Measurements from ENCODE around the gene XRCC5.

XRCC5 gene

GRCh38 chr2:216159144-216159543 is 50.0 kb downstream of the XRCC5 start:
- DNase-seq (ENCODE audit: low spot score) = no peak

GRCh38 chr2:216159646-216160045 is 50.5 kb downstream of the XRCC5 start:
- DNase-seq (ENCODE audit: low spot score) = no peak

- DNase-seq (ENCODE audit: low spot score) = no peak
Observed at GRCh38 chr2:216160786-216161185, 51.6 kb downstream of the XRCC5 start.

GRCh38 chr2:216161967-216162366 is 52.8 kb downstream of the XRCC5 start:
- DNase-seq (ENCODE audit: low spot score) = no peak

GRCh38 chr2:216163518-216163917 is 54.4 kb downstream of the XRCC5 start:
- no peak for DNase-seq (ENCODE audit: low spot score)

GRCh38 chr2:216164087-216164486 is 54.9 kb downstream of the XRCC5 start:
- DNase-seq (ENCODE audit: low spot score) = no peak

- no peak for DNase-seq (ENCODE audit: low spot score)
Observed at GRCh38 chr2:216164576-216164975, 55.4 kb downstream of the XRCC5 start.

GRCh38 chr2:216165711-216166110 is 56.6 kb downstream of the XRCC5 start:
- no peak for DNase-seq (ENCODE audit: low spot score)

- no peak for DNase-seq (ENCODE audit: low spot score)
Observed at GRCh38 chr2:216169087-216169486, 59.9 kb downstream of the XRCC5 start.

GRCh38 chr2:216170076-216170763 is 61.1 kb downstream of the XRCC5 start:
- no peak for DNase-seq (ENCODE audit: low spot score)

- DNase-seq (ENCODE audit: low spot score) = no peak
Observed at GRCh38 chr2:216171011-216171410, 61.9 kb downstream of the XRCC5 start.

GRCh38 chr2:216172493-216172892 is 63.3 kb downstream of the XRCC5 start:
- no peak for DNase-seq (ENCODE audit: low spot score)

GRCh38 chr2:216179015-216179414 is 69.9 kb downstream of the XRCC5 start:
- no peak for DNase-seq (ENCODE audit: low spot score)

- no peak for DNase-seq (ENCODE audit: low spot score)
Observed at GRCh38 chr2:216181351-216181750, 72.2 kb downstream of the XRCC5 start.

- no peak for DNase-seq (ENCODE audit: low spot score)
Observed at GRCh38 chr2:216181953-216182461, 72.9 kb downstream of the XRCC5 start.

GRCh38 chr2:216183462-216183861 is 74.3 kb downstream of the XRCC5 start:
- no peak for DNase-seq (ENCODE audit: low spot score)

GRCh38 chr2:216188559-216188850 is 79.4 kb downstream of the XRCC5 start:
- DNase-seq (ENCODE audit: low spot score) = no peak

- no peak for DNase-seq (ENCODE audit: low spot score)
Observed at GRCh38 chr2:216188956-216189355, 79.8 kb downstream of the XRCC5 start.

- DNase-seq (ENCODE audit: low spot score) = no peak
Observed at GRCh38 chr2:216189410-216189809, 80.3 kb downstream of the XRCC5 start.

- no peak for DNase-seq (ENCODE audit: low spot score)
Observed at GRCh38 chr2:216192181-216192580, 83.0 kb downstream of the XRCC5 start.

GRCh38 chr2:216192931-216193330 is 83.8 kb downstream of the XRCC5 start:
- DNase-seq (ENCODE audit: low spot score) = no peak

GRCh38 chr2:216194013-216194412 is 84.9 kb downstream of the XRCC5 start:
- DNase-seq (ENCODE audit: low spot score) = no peak

- no peak for DNase-seq (ENCODE audit: low spot score)
Observed at GRCh38 chr2:216194561-216194960, 85.4 kb downstream of the XRCC5 start.

GRCh38 chr2:216195565-216196029 is 86.4 kb downstream of the XRCC5 start:
- DNase-seq (ENCODE audit: low spot score) = no peak

All from D341Med (cell line).